Neural progenitor cell (in vitro differentiated cells): ENCODE data around the gene TBXAS1.

Source experiments
- EZH2 ChIP-seq: fragments of 200-600 bp; sonication (generic); IDR thresholded peaks from 2 replicates; pipeline ENCODE4 v1.6.1; 2017; ENCODE audit warnings: antibody characterized with exemption, mild to moderate bottlenecking, moderate library complexity
- EZH2phosphoT487 ChIP-seq: fragments of 200-600 bp; sonication (generic); IDR thresholded peaks from 2 replicates; pipeline ENCODE4 v1.6.1; 2017; ENCODE audit warnings: antibody characterized with exemption
- TF ChIP-seq, protein P1 (sequence below): fragments of 200-600 bp; sonication (generic); IDR thresholded peaks from 2 replicates; pipeline ENCODE4 v1.5.1; 2017; ENCODE audit warnings: antibody characterized with exemption, mild to moderate bottlenecking

DNA sequence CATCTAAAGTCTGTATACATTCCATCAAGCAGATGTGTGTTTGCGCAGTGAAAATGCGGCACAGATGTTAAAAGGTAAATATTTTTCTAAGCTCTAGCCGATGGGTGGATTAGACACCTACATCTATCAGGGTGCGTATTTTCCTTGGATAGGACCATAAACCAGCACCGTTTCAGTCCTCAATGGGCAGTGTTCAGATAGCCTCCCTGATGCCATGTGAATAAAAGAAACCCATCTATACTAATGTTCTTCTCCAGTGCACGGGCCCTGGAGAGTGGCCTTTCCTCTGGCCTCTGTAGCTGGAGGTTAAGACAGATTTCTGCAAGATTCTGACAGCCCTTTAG, 130.2 kb downstream of the TBXAS1 start:
- TF ChIP-seq, protein P1, sequence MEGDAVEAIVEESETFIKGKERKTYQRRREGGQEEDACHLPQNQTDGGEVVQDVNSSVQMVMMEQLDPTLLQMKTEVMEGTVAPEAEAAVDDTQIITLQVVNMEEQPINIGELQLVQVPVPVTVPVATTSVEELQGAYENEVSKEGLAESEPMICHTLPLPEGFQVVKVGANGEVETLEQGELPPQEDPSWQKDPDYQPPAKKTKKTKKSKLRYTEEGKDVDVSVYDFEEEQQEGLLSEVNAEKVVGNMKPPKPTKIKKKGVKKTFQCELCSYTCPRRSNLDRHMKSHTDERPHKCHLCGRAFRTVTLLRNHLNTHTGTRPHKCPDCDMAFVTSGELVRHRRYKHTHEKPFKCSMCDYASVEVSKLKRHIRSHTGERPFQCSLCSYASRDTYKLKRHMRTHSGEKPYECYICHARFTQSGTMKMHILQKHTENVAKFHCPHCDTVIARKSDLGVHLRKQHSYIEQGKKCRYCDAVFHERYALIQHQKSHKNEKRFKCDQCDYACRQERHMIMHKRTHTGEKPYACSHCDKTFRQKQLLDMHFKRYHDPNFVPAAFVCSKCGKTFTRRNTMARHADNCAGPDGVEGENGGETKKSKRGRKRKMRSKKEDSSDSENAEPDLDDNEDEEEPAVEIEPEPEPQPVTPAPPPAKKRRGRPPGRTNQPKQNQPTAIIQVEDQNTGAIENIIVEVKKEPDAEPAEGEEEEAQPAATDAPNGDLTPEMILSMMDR: no peak
- TF ChIP-seq EZH2 (no peak), EZH2phosphoT487 (no peak)
